CD8-positive, alpha-beta memory T cell (primary cell): ENCODE results near the gene MAPK8IP1. TPM values are rescaled to one million over a fixed set of nuclear protein-coding genes. Genes with fewer than 3 reads are reported as not detected.
A peak's percentile ranks its signal among the peaks of the same experiment; 100 is the strongest.

ENCODE experiments used
- CTCF ChIA-PET: fragments of 350-600 bp; sonication (Branson Sonifier 250); formaldehyde crosslinking; loops from one replicate; lab custom pipeline; 2021; ENCODE audit warnings: antibody characterized with exemption; lab: Charles Lee
- POLR2A ChIA-PET: fragments of 350-600 bp; sonication (Branson Sonifier 250); formaldehyde crosslinking; loops from one replicate; lab custom pipeline; 2021; ENCODE audit warnings: antibody characterized with exemption; lab: Charles Lee
- DNase-seq, 5 donors: peaks; one replicate each; pipeline versions ENCODE4 v3.0.0 to v3.0.0-alpha.2; 2020 to 2022; ENCODE audit warnings: mixed read lengths in 1 of 5
- H3K27ac ChIP-seq: one replicate; pipeline ENCODE4 v1.7.0; 2013; ENCODE audit warnings: low read depth, mild to moderate bottlenecking, low read length, moderate library complexity
- H3K27me3 ChIP-seq: 2 replicates; pipeline ENCODE4 v1.7.0; 2013; ENCODE audit warnings: low read length, mild to moderate bottlenecking; ENCODE audit not compliant: insufficient read depth, poor library complexity, severe bottlenecking
- H3K36me3 ChIP-seq: 2 replicates; pipeline ENCODE4 v1.7.0; 2013; ENCODE audit warnings: mild to moderate bottlenecking, low read length, moderate library complexity; ENCODE audit not compliant: insufficient read depth
- H3K4me1 ChIP-seq: 2 replicates; pipeline ENCODE4 v1.7.0; 2013; ENCODE audit warnings: mild to moderate bottlenecking, low read length, moderate library complexity; ENCODE audit not compliant: insufficient read depth
- H3K4me3 ChIP-seq: 2 replicates; pipeline ENCODE4 v1.7.0; 2013; ENCODE audit warnings: mild to moderate bottlenecking, low read length
- H3K9me3 ChIP-seq: 2 replicates; pipeline ENCODE4 v1.7.0; 2013; ENCODE audit warnings: mild to moderate bottlenecking, low read length
- H3K27ac Mint-ChIP-seq, 8 donors: one replicate each; pipeline ENCODE4 v1.8.0; 2020 to 2021; ENCODE audit warnings: mixed read lengths in 8 of 8, mild to moderate bottlenecking in 6 of 8, inconsistent platforms in 3 of 8, moderate library complexity in 3 of 8
- H3K27me3 Mint-ChIP-seq, 2 donors: one replicate each; pipeline ENCODE4 v1.8.0; 2020 to 2021; ENCODE audit warnings: mixed read lengths in 2 of 2, mild to moderate bottlenecking in 1 of 2, moderate library complexity in 1 of 2
- H3K36me3 Mint-ChIP-seq, 3 donors: one replicate each; pipeline ENCODE4 v1.8.0; 2020 to 2021; ENCODE audit warnings: mixed read lengths in 3 of 3, inconsistent platforms in 1 of 3, mild to moderate bottlenecking in 1 of 3
- H3K4me1 Mint-ChIP-seq, 3 donors: one replicate each; pipeline ENCODE4 v1.8.0; 2020 to 2021; ENCODE audit warnings: mixed read lengths in 3 of 3, inconsistent platforms in 1 of 3, mild to moderate bottlenecking in 1 of 3
- H3K4me3 Mint-ChIP-seq, 7 donors: one replicate each; pipeline ENCODE4 v1.8.0; 2020 to 2021; ENCODE audit warnings: mixed read lengths in 7 of 7, mild to moderate bottlenecking in 6 of 7, moderate library complexity in 4 of 7, inconsistent platforms in 2 of 7
- H3K9me3 Mint-ChIP-seq, 5 donors: one replicate each; pipeline ENCODE4 v1.8.0; 2020 to 2022; ENCODE audit warnings: mixed read lengths in 5 of 5, mild to moderate bottlenecking in 3 of 5, moderate library complexity in 2 of 5, inconsistent platforms in 1 of 5
- polyA plus RNA-seq: library from polyadenylated mRNA; unstranded; fragments of 300-500 nt; fragmentation: Illumina TruSeq; gene quantifications from one replicate; pipeline ENCODE4 v1.2.3, GENCODE V29; 2021
- total RNA-seq, 2 experiments: library from RNA; stranded (reverse); gene quantifications; one replicate each; pipeline ENCODE4 v1.2.3, GENCODE V29; 2021

MAPK8IP1 gene
- total and polyA plus RNA-seq, 3 experiments from 2014 or later, result 0.23 to 1.1 (median 0.98) TPM

DNA sequence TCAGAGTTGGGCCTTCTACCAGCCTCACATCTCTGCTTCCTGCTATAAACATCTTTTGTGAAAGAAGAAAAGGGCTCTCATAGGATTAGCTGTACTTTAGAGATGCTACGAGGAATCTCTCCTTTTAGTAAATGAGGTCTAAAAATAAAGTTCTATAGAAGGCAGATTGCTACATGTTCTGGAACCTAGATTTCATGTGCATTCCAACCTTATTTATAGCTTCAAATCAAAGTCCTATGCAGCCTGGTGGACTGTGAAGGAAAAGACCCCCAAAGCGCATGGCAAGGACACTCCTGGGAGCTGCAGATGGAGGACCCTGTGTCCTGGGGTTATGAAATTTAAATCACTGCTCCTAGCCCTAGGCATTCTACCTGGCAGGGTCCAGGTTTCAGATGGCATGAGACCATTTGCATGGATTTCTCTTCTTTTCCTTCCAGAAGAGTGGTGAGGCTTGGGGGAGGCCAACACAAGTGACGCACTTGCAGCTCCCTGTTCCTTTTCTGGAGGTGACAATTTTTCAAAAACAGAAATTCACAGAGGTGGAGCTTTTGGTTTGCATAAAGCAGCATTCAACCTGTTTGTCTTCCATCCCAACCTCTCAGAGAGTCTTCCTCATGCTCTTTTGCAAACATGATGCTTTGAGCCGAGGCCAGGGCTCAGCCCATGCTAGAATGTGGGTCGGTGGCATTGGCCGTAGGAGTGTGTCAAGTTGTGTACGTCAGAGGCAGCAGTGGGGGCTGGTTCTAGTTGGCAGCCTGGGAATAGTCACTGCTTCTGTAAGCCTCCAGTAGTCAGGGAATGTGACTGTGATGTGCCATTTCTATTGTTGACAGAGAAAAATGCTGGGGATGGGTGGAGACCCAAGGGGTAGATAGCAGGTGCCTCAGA, 31.9 kb upstream of the MAPK8IP1 start:
- no peak for DNase-seq
- Histone ChIP-seq H3K9me3 (no peaks in the 10 kb centered on the region), H3K27me3 (no peaks in the 10 kb centered on the region), H3K4me1 (peaks cover 22% of the 10 kb centered on the region), H3K36me3 (peaks cover 38% of the 10 kb centered on the region), H3K4me3 (no peak overlapping the region), H3K27ac (no peak overlapping the region)
- Mint-ChIP-seq H3K4me1 (peaks cover 27 to 59% (median 29%) of the 10 kb centered on the region in 3 donors), H3K27ac (no peak overlapping the region), H3K4me3 (no peak overlapping the region), H3K36me3 (peaks cover 4 to 60% (median 8%) of the 10 kb centered on the region in 3 donors), H3K9me3 (no peaks in the 10 kb centered on the region), H3K27me3 (no peaks in the 10 kb centered on the region)
- ChIA-PET CTCF (interaction anchor here (1.5 kb wide), 1 partner anchor 10 kb away, joined by 5 read pairs; no protein-coding TSS in a partner anchor), POLR2A (no interaction called here)

DNA sequence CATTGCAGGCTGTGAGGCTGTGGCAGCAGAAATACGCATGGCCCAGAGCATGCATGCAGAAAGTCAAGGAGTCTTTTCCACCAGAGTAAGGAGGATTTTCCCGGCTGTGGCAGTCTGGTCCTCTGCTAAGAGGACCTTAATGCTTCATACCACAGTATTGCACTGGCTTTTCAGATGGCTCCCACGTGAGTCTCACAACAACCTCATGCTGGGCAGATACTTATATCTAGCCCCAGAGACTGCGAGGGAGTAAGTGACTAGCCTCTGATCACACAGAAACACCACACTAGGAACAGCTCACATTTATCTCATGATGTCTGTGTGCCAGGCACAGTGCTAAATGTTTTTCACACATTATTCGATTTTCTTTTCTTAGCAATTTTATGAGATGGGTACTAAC, 30.1 kb upstream of the MAPK8IP1 start:
- Histone ChIP-seq H3K27me3 (no peaks in the 10 kb centered on the region), H3K4me3 (no peak overlapping the region), H3K9me3 (no peaks in the 10 kb centered on the region), H3K27ac (no peak overlapping the region), H3K4me1 (peaks cover 9% of the 10 kb centered on the region), H3K36me3 (peaks cover 54% of the 10 kb centered on the region)
- peaks cover 4 to 70% (median 16%) of the 10 kb centered on the region in 3 donors for H3K36me3 Mint-ChIP-seq
- H3K27ac Mint-ChIP-seq, result no peak overlapping the region
- POLR2A ChIA-PET, result interaction anchor here (0.6 kb wide), 1 partner anchor 13 kb away, joined by 3 read pairs; no protein-coding TSS in a partner anchor
- no peak overlapping the region for H3K4me3 Mint-ChIP-seq
- no peaks in the 10 kb centered on the region for H3K9me3 Mint-ChIP-seq
- CTCF ChIA-PET, result interaction anchor here (1.1 kb wide), 1 partner anchor 11 kb away, joined by 5 read pairs; no protein-coding TSS in a partner anchor
- DNase-seq, result no peak
- no peaks in the 10 kb centered on the region for H3K27me3 Mint-ChIP-seq
- H3K4me1 Mint-ChIP-seq, result peaks cover 14 to 43% (median 14%) of the 10 kb centered on the region in 3 donors

DNA sequence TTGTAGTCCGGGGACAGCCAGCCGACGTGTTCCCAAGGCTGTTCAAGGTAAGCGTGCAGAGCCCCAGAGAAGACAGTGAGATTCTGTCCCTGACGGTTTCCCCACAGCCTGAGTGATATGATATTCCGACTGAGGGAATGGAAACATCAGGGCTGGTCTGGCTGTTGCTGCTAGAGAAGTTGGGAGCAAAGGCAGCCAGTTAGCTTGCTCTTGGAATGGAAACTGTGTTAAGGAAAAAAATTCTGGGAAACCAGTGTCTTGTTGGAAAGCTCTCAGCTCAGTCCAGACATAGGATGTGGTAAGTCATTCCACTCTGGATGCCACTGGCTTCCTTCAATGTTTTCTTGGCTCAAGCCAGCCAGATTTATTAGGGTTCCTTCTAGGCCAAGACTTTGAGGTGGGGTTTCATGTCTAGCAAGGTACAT, 29.4 kb upstream of the MAPK8IP1 start:
- Mint-ChIP-seq H3K27ac (no peak overlapping the region), H3K36me3 (peaks cover 4 to 69% (median 18%) of the 10 kb centered on the region in 3 donors), H3K4me1 (peaks cover 7 to 35% (median 10%) of the 10 kb centered on the region in 3 donors), H3K4me3 (no peak overlapping the region), H3K9me3 (no peaks in the 10 kb centered on the region), H3K27me3 (no peaks in the 10 kb centered on the region)
- POLR2A ChIA-PET, result no interaction called here
- H3K27ac ChIP-seq, result no peak overlapping the region
- H3K27me3 ChIP-seq, result no peaks in the 10 kb centered on the region
- H3K4me1 ChIP-seq, result peaks cover 2% of the 10 kb centered on the region
- no peak overlapping the region for H3K4me3 ChIP-seq
- H3K9me3 ChIP-seq, result no peaks in the 10 kb centered on the region
- CTCF ChIA-PET, result interaction anchor here (1.1 kb wide), 1 partner anchor 12 kb away, joined by 5 read pairs; no protein-coding TSS in a partner anchor
- DNase-seq, result no peak
- peaks cover 62% of the 10 kb centered on the region for H3K36me3 ChIP-seq

DNA sequence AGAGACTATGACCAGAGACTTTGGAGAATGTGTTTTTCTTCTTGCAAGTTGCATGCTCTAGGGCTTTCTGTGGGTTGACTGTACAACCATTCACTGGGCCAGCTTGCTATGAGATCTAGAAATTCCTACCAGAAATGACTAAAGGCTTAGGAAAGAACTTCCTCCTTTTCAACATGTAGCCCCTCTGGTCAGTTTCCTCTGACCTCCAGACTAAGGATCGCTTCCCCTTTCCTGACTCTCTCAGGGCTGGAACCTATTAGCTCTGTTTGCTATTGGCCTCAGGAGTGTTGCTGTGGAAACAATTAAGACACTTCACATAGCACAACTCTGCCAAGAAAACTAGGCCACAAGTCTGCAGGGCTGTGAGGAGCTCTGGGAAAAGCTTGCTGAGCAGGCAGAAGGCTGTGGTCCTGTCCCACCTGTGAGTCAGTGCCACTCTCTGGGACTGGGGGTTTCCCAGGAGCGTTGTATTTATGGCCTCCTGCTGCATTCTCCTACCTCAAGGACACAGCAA, 27.4 kb upstream of the MAPK8IP1 start:
- DNase-seq, result no peak
- Histone ChIP-seq H3K36me3 (peaks cover 81% of the 10 kb centered on the region), H3K27me3 (no peaks in the 10 kb centered on the region), H3K9me3 (no peaks in the 10 kb centered on the region), H3K27ac (no peak overlapping the region), H3K4me1 (no peaks in the 10 kb centered on the region), H3K4me3 (no peak overlapping the region)
- Mint-ChIP-seq H3K27me3 (no peaks in the 10 kb centered on the region), H3K9me3 (no peaks in the 10 kb centered on the region), H3K4me1 (peaks cover 0 to 18% (median 6%) of the 10 kb centered on the region in 3 donors), H3K36me3 (peaks cover 10 to 82% (median 27%) of the 10 kb centered on the region in 3 donors), H3K4me3 (no peak overlapping the region), H3K27ac (peak overlapping the region in 1 of 8 donors; percentile 62)
- ChIA-PET POLR2A (no interaction called here), CTCF (no interaction called here)

DNA sequence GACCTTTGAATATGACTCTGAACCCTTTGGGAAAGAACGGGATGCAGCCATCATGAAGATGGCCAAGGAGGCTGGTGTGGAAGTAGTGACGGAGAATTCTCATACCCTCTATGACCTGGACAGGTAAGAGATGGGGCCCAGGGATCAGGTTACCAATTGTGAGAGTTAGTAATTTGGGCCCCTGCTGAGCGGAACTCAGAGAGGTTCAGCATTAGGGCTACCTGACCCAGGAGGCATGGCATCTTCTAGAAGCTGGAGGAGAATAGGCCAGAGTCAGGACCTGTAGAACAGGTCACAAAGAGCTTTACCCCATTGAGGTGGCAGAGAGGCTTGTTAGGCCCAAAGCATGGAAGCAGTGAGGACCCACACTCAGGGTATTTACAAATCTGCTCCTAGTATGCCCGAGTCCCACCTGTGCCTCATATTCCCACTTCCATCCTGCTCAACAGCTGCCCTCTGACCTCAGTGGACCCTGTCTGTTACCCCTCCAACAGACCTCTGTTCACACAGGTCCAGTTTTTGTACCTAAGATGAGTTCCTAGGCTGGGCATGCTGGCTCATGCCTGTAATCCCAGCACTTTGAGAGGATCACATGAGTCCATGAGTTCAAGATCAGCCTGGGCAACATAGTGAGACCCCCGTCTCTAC, 26.6 kb upstream of the MAPK8IP1 start:
- peaks cover 0 to 9% (median 6%) of the 10 kb centered on the region in 3 donors for H3K4me1 Mint-ChIP-seq
- POLR2A ChIA-PET, result no interaction called here
- no peaks in the 10 kb centered on the region for H3K4me1 ChIP-seq
- no peaks in the 10 kb centered on the region for H3K27me3 ChIP-seq
- H3K27ac Mint-ChIP-seq, result peak overlapping the region in 2 of 8 donors; percentile 40 to 62
- H3K27ac ChIP-seq, result no peak overlapping the region
- H3K9me3 Mint-ChIP-seq, result no peaks in the 10 kb centered on the region
- peaks cover 13 to 89% (median 29%) of the 10 kb centered on the region in 3 donors for H3K36me3 Mint-ChIP-seq
- CTCF ChIA-PET, result no interaction called here
- peaks cover 84% of the 10 kb centered on the region for H3K36me3 ChIP-seq
- DNase-seq, result no peak
- H3K9me3 ChIP-seq, result no peaks in the 10 kb centered on the region
- H3K4me3 Mint-ChIP-seq, result no peak overlapping the region
- H3K27me3 Mint-ChIP-seq, result no peaks in the 10 kb centered on the region
- no peak overlapping the region for H3K4me3 ChIP-seq

DNA sequence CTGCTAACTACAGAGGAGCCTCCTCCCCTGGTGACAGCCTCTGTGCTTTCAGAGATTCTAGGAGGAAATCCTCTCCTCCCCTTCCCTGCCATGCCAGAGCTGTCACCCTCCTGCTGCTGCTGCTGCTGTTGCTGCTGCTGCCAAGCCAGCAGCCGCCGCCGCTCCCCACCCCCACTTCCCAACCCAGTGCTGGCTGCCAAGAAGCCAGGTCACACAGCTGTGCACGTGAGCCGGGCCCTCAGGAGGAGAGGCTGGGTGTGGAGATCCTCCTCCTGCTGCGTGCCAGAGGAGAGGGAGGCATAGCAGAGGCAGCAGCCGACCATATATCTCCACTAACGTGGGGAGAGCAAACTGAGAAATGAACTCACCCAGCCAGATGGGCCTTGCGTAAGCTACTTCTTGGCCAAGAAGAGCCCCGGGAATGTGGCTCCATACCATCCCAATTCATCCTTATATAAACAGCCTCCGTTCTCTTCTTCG, 25.8 kb upstream of the MAPK8IP1 start:
- H3K36me3 ChIP-seq, result peaks cover 86% of the 10 kb centered on the region
- peaks cover 13 to 88% (median 29%) of the 10 kb centered on the region in 3 donors for H3K36me3 Mint-ChIP-seq
- CTCF ChIA-PET, result interaction anchor here (1.2 to 2.1 kb wide), 2 partner anchors 13 to 14 kb away, joined by 3 to 5 read pairs; partner anchors contain the start of gene CRY2
- no peaks in the 10 kb centered on the region for H3K27me3 Mint-ChIP-seq
- H3K9me3 Mint-ChIP-seq, result no peaks in the 10 kb centered on the region
- no peaks in the 10 kb centered on the region for H3K27me3 ChIP-seq
- POLR2A ChIA-PET, result no interaction called here
- peak overlapping the region in 1 of 7 donors; percentile 16 for H3K4me3 Mint-ChIP-seq
- H3K27ac Mint-ChIP-seq, result no peak overlapping the region
- no peak for DNase-seq
- no peak overlapping the region for H3K4me3 ChIP-seq
- no peaks in the 10 kb centered on the region for H3K4me1 ChIP-seq
- H3K4me1 Mint-ChIP-seq, result peaks cover 0 to 6% (median 6%) of the 10 kb centered on the region in 3 donors
- H3K9me3 ChIP-seq, result no peaks in the 10 kb centered on the region
- no peak overlapping the region for H3K27ac ChIP-seq

DNA sequence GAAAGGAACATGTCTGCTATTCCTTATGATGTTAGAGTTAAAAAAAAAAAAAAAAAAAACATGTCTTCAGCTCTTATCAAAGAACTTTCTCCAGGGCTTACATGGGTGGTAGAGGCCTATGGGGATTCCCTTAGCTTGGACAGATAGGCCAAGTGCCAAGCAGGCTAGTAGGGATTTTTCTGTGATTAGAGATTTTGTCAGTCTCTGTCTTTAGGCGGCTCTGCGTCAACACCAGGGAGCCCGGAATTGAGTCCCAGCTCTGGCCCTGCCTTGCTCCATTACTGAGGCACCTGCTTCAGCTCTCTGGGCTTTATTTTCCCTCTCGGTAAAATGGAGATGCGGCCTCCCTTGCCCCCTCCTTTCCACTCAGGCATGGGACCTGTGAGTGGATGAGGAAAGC, 25.1 kb upstream of the MAPK8IP1 start:
- H3K36me3 ChIP-seq, result peaks cover 84% of the 10 kb centered on the region
- no peaks in the 10 kb centered on the region for H3K27me3 ChIP-seq
- DNase-seq, result no peak
- ChIA-PET POLR2A (no interaction called here), CTCF (interaction anchor here (1.2 to 2.1 kb wide), 2 partner anchors 13 to 14 kb away, joined by 3 to 5 read pairs; partner anchors contain the start of gene CRY2)
- Mint-ChIP-seq H3K4me3 (no peak overlapping the region), H3K36me3 (peaks cover 13 to 90% (median 34%) of the 10 kb centered on the region in 3 donors), H3K27me3 (no peaks in the 10 kb centered on the region), H3K4me1 (peaks cover 0 to 6% (median 3%) of the 10 kb centered on the region in 3 donors), H3K27ac (peak overlapping the region in 1 of 8 donors; percentile 47), H3K9me3 (no peaks in the 10 kb centered on the region)
- H3K9me3 ChIP-seq, result no peaks in the 10 kb centered on the region
- no peak overlapping the region for H3K27ac ChIP-seq
- H3K4me3 ChIP-seq, result no peak overlapping the region
- H3K4me1 ChIP-seq, result no peaks in the 10 kb centered on the region
